ENCODE data around the gene SOS2. TPM values are rescaled to one million over a fixed set of nuclear protein-coding genes. Genes with fewer than 3 reads are reported as not detected.

SOS2 gene
- total RNA-seq, 1 experiment from 2014 or later: 13.9 TPM

GRCh38 chr14:50213795-50214194 is 17.6 kb downstream of the SOS2 start:
- Mint-ChIP-seq H3K4me1 (ENCODE audit: low read depth, unreplicated experiment) (no peaks in the 10 kb centered on the region), H3K27me3 (ENCODE audit: insufficient read depth, unreplicated experiment) (no peaks in the 10 kb centered on the region), H3K36me3 (ENCODE audit: insufficient read depth, unreplicated experiment) (no peaks in the 10 kb centered on the region), H3K27ac (ENCODE audit: unreplicated experiment) (no peak overlapping the region), H3K9me3 (ENCODE audit: unreplicated experiment) (no peaks in the 10 kb centered on the region), H3K4me3 (ENCODE audit: unreplicated experiment) (no peak overlapping the region)
- Histone ChIP-seq H3K36me3 (ENCODE audit: control insufficient read depth, insufficient read depth, low read length) (no peaks in the 10 kb centered on the region), H3K4me3 (ENCODE audit: low read depth, low read length) (no peak overlapping the region), H3K9me3 (no peaks in the 10 kb centered on the region), H3K27me3 (replicated peaks; ENCODE audit: control insufficient read depth, insufficient read depth, low read length) (no peaks in the 10 kb centered on the region), H3K4me1 (no peaks in the 10 kb centered on the region)
- CTCF ChIA-PET: no interaction called here
- no peak for TF ChIP-seq CTCF (IDR thresholded peaks at IDR 0.05; ENCODE audit: insufficient read depth in 1 of 2, low read depth in 1 of 2, low read length in 1 of 2, severe bottlenecking in 1 of 2, unreplicated experiment in 1 of 2)
- POLR2A ChIA-PET: no interaction called here
- BruUV-seq (replicated peaks): no TSS peak
- intact Hi-C loops (cut with micrococcal nuclease; ENCODE audit: unreplicated experiment): no loop called here
- DNase-seq: no peak

GRCh38 chr14:50212726-50213125 is 18.7 kb downstream of the SOS2 start:
- POLR2A ChIA-PET: no interaction called here
- Mint-ChIP-seq H3K27me3 (ENCODE audit: insufficient read depth, unreplicated experiment) (no peaks in the 10 kb centered on the region), H3K4me3 (ENCODE audit: unreplicated experiment) (no peak overlapping the region), H3K4me1 (ENCODE audit: low read depth, unreplicated experiment) (no peaks in the 10 kb centered on the region), H3K27ac (ENCODE audit: unreplicated experiment) (no peak overlapping the region), H3K36me3 (ENCODE audit: insufficient read depth, unreplicated experiment) (no peaks in the 10 kb centered on the region), H3K9me3 (ENCODE audit: unreplicated experiment) (no peaks in the 10 kb centered on the region)
- Histone ChIP-seq H3K4me1 (no peaks in the 10 kb centered on the region), H3K9me3 (no peaks in the 10 kb centered on the region), H3K36me3 (ENCODE audit: control insufficient read depth, insufficient read depth, low read length) (no peaks in the 10 kb centered on the region), H3K27me3 (replicated peaks; ENCODE audit: control insufficient read depth, insufficient read depth, low read length) (no peaks in the 10 kb centered on the region), H3K4me3 (ENCODE audit: low read depth, low read length) (no peak overlapping the region)
- no TSS peak for BruUV-seq (replicated peaks)
- CTCF ChIA-PET: no interaction called here
- DNase-seq: no peak
- TF ChIP-seq CTCF (IDR thresholded peaks at IDR 0.05; ENCODE audit: insufficient read depth in 1 of 2, low read depth in 1 of 2, low read length in 1 of 2, severe bottlenecking in 1 of 2, unreplicated experiment in 1 of 2): no peak
- intact Hi-C loops (cut with micrococcal nuclease; ENCODE audit: unreplicated experiment): no loop called here

GRCh38 chr14:50210074-50210473 is 21.3 kb downstream of the SOS2 start:
- ChIA-PET POLR2A (no interaction called here), CTCF (no interaction called here)
- no peaks in the 10 kb centered on the region for H3K27me3 Mint-ChIP-seq (ENCODE audit: insufficient read depth, unreplicated experiment)
- no peaks in the 10 kb centered on the region for H3K27me3 ChIP-seq (replicated peaks; ENCODE audit: control insufficient read depth, insufficient read depth, low read length)
- H3K9me3 ChIP-seq: no peaks in the 10 kb centered on the region
- no peak overlapping the region for H3K4me3 ChIP-seq (ENCODE audit: low read depth, low read length)
- no peaks in the 10 kb centered on the region for H3K36me3 Mint-ChIP-seq (ENCODE audit: insufficient read depth, unreplicated experiment)
- H3K9me3 Mint-ChIP-seq (ENCODE audit: unreplicated experiment): no peaks in the 10 kb centered on the region
- no peak for DNase-seq
- no peak overlapping the region for H3K27ac Mint-ChIP-seq (ENCODE audit: unreplicated experiment)
- no peak overlapping the region for H3K4me3 Mint-ChIP-seq (ENCODE audit: unreplicated experiment)
- H3K4me1 Mint-ChIP-seq (ENCODE audit: low read depth, unreplicated experiment): no peaks in the 10 kb centered on the region
- intact Hi-C loops (cut with micrococcal nuclease; ENCODE audit: unreplicated experiment): no loop called here
- BruUV-seq (replicated peaks): no TSS peak
- no peaks in the 10 kb centered on the region for H3K4me1 ChIP-seq
- H3K36me3 ChIP-seq (ENCODE audit: control insufficient read depth, insufficient read depth, low read length): no peaks in the 10 kb centered on the region
- no peak for TF ChIP-seq CTCF (IDR thresholded peaks at IDR 0.05; ENCODE audit: insufficient read depth in 1 of 2, low read depth in 1 of 2, low read length in 1 of 2, severe bottlenecking in 1 of 2, unreplicated experiment in 1 of 2)

Data from Caco-2 (cell line).